ENCODE measurements around the gene TTC38. TPM values are rescaled to one million over a fixed set of nuclear protein-coding genes. Genes with fewer than 3 reads are reported as not detected.

Gene TTC38
- total and polyA plus RNA-seq, 2 donors (not counting 3 experiments of a cell fraction or from before 2014, with no cell fraction given) = 31.6 to 39.7 TPM

- Histone ChIP-seq H3K36me3 (ENCODE audit: control insufficient read depth in 2 of 2, extremely low read depth in 1 of 2, insufficient read depth in 2 of 2, low read length in 2 of 2) (no peaks in the 10 kb centered on the region), H2AFZ (ENCODE audit: low read depth, low read length) (no peak overlapping the region), H3K4me2 (ENCODE audit: insufficient read depth, low read length) (no peak overlapping the region), H4K20me1 (replicated peaks; ENCODE audit: control insufficient read depth, extremely low read depth, insufficient read depth, low read length) (no peaks in the 10 kb centered on the region), H3K27me3 (ENCODE audit: control insufficient read depth in 2 of 2, insufficient read depth in 2 of 2, low read length in 2 of 2) (no peaks in the 10 kb centered on the region), H3K4me3 (replicated peaks in 1 of 3; ENCODE audit: insufficient read depth in 1 of 3, low read depth in 1 of 3, low read length in 3 of 3) (no peak overlapping the region), H3K27ac (ENCODE audit: insufficient read depth, low read depth, low read length) (no peak overlapping the region), H3K79me2 (ENCODE audit: control insufficient read depth, insufficient read depth, low read length) (no peaks in the 10 kb centered on the region), H3K9me1 (replicated peaks; ENCODE audit: control insufficient read depth, extremely low read depth, insufficient read depth, low read length) (no peaks in the 10 kb centered on the region), H3K9ac (replicated peaks; ENCODE audit: extremely low read depth, insufficient read depth, low read length) (no peak overlapping the region), H3K4me1 (ENCODE audit: control insufficient read depth, extremely low read depth, insufficient read depth, low read length) (no peaks in the 10 kb centered on the region), H3K9me3 (replicated peaks; ENCODE audit: control insufficient read depth, insufficient read depth, low read length) (no peaks in the 10 kb centered on the region)
- FAIRE-seq (no peak), DNase-seq (ENCODE audit: low read depth, low spot score) (no peak)
- POLR2A ChIA-PET = no interaction called here
- BruUV-seq (replicated peaks) = no TSS peak
- dilution Hi-C loops (cut with MboI; ENCODE audit: extremely low pct_ligation_motif_present, low sequenced_read_pairs) (no loop called here), intact Hi-C loops (cut with micrococcal nuclease) (no loop called here)
- CTCF ChIA-PET = no interaction called here
- no peak for TF ChIP-seq JUN (IDR thresholded peaks at IDR 0.05; ENCODE audit: borderline replicate concordance, insufficient read depth, insufficient read length, low read depth)
Measured at GRCh38 chr22:46238541-46238940, 29.3 kb upstream of the TTC38 start.

GRCh38 chr22:46239261-46240048, 28.4 kb upstream of the TTC38 start:
- intact Hi-C loops (cut with micrococcal nuclease) (no loop called here), dilution Hi-C loops (cut with MboI; ENCODE audit: extremely low pct_ligation_motif_present, low sequenced_read_pairs) (no loop called here)
- no TSS peak for BruUV-seq (replicated peaks)
- H3K9me3 ChIP-seq (replicated peaks; ENCODE audit: control insufficient read depth, insufficient read depth, low read length) = no peaks in the 10 kb centered on the region
- no peak for TF ChIP-seq FOS (IDR thresholded peaks at IDR 0.05; ENCODE audit: borderline replicate concordance, insufficient read depth, low read length)
- no peak for TF ChIP-seq POLR2A (IDR thresholded peaks at IDR 0.05; ENCODE audit: low read depth, low read length)
- TF ChIP-seq GATA2 (IDR thresholded peaks at IDR 0.05; ENCODE audit: insufficient read depth, insufficient read length, low read depth, low read length) = no peak
- no peak for TF ChIP-seq MYC (IDR thresholded peaks at IDR 0.05; ENCODE audit: low read depth, low read length)
- TF ChIP-seq MAX (IDR thresholded peaks at IDR 0.05; ENCODE audit: insufficient read depth, insufficient read length) = no peak
- no peak for TF ChIP-seq EZH2 (IDR thresholded peaks at IDR 0.05; ENCODE audit: borderline replicate concordance, low read depth, low read length, severe bottlenecking)
- no peak for TF ChIP-seq CTCF (IDR thresholded peaks at IDR 0.05; ENCODE audit: extremely low read depth in 1 of 2, insufficient read depth in 1 of 2, low read depth in 1 of 2, low read length in 2 of 2)
- TF ChIP-seq POLR2AphosphoS5 (IDR thresholded peaks at IDR 0.05; ENCODE audit: insufficient read depth, low read depth, low read length) = no peak
- TF ChIP-seq JUN (IDR thresholded peaks at IDR 0.05; ENCODE audit: borderline replicate concordance, insufficient read depth, insufficient read length, low read depth) = no peak
- no peak overlapping the region for H2AFZ ChIP-seq (ENCODE audit: low read depth, low read length)
- H3K4me2 ChIP-seq (ENCODE audit: insufficient read depth, low read length) = no peak overlapping the region
- H3K27me3 ChIP-seq (ENCODE audit: control insufficient read depth in 2 of 2, insufficient read depth in 2 of 2, low read length in 2 of 2) = no peaks in the 10 kb centered on the region
- H4K20me1 ChIP-seq (replicated peaks; ENCODE audit: control insufficient read depth, extremely low read depth, insufficient read depth, low read length) = no peaks in the 10 kb centered on the region
- FAIRE-seq (no peak), DNase-seq (ENCODE audit: low read depth, low spot score) (no peak)
- H3K27ac ChIP-seq (ENCODE audit: insufficient read depth, low read depth, low read length) = no peak overlapping the region
- H3K9me1 ChIP-seq (replicated peaks; ENCODE audit: control insufficient read depth, extremely low read depth, insufficient read depth, low read length) = no peaks in the 10 kb centered on the region
- no peak overlapping the region for H3K4me3 ChIP-seq (replicated peaks in 1 of 3; ENCODE audit: insufficient read depth in 1 of 3, low read depth in 1 of 3, low read length in 3 of 3)
- H3K4me1 ChIP-seq (ENCODE audit: control insufficient read depth, extremely low read depth, insufficient read depth, low read length) = no peaks in the 10 kb centered on the region
- ChIA-PET POLR2A (no interaction called here), CTCF (no interaction called here)
- no peak overlapping the region for H3K9ac ChIP-seq (replicated peaks; ENCODE audit: extremely low read depth, insufficient read depth, low read length)
- no peaks in the 10 kb centered on the region for H3K36me3 ChIP-seq (ENCODE audit: control insufficient read depth in 2 of 2, extremely low read depth in 1 of 2, insufficient read depth in 2 of 2, low read length in 2 of 2)
- no peaks in the 10 kb centered on the region for H3K79me2 ChIP-seq (ENCODE audit: control insufficient read depth, insufficient read depth, low read length)

Measured in endothelial cell of umbilical vein (primary cell).